Measurements from ENCODE around the gene CRTC2.
"Not testable (repeated sequence)": the region's sequence is repeated elsewhere in the genome, so short reads cannot be mapped to it uniquely, and the experiment has no call there.

Gene CRTC2, protein sequence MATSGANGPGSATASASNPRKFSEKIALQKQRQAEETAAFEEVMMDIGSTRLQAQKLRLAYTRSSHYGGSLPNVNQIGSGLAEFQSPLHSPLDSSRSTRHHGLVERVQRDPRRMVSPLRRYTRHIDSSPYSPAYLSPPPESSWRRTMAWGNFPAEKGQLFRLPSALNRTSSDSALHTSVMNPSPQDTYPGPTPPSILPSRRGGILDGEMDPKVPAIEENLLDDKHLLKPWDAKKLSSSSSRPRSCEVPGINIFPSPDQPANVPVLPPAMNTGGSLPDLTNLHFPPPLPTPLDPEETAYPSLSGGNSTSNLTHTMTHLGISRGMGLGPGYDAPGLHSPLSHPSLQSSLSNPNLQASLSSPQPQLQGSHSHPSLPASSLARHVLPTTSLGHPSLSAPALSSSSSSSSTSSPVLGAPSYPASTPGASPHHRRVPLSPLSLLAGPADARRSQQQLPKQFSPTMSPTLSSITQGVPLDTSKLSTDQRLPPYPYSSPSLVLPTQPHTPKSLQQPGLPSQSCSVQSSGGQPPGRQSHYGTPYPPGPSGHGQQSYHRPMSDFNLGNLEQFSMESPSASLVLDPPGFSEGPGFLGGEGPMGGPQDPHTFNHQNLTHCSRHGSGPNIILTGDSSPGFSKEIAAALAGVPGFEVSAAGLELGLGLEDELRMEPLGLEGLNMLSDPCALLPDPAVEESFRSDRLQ

GRCh38 chr1:153958111-153958960, at the start of gene CRTC2:
TSS of gene CRTC2 (minus strand) at chr1:153958612. CDS start at chr1:153958497, 115 bp downstream.
- DNase-seq, result peak; percentile 96 to 98

DNA sequence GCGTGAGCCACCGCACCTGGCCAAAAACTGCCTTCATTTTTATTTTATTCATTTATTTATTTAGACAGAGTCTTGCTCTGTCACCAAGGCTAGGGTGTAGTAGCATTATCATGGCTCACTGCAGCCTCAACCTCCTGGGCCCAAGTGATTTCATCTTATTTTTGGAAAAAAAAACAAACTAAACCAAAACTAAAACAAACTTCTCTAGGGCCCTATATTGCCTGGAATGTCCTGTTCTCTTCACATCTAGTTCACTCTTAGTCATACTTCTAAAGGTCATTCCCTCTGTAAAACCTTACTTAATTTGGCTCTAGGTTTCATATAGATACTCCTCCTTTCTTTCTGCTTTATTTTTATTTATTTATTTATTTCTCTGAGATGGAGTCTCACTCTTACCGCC, 47.7 kb upstream of the CRTC2 start:
- DNase-seq, result no peak

DNA sequence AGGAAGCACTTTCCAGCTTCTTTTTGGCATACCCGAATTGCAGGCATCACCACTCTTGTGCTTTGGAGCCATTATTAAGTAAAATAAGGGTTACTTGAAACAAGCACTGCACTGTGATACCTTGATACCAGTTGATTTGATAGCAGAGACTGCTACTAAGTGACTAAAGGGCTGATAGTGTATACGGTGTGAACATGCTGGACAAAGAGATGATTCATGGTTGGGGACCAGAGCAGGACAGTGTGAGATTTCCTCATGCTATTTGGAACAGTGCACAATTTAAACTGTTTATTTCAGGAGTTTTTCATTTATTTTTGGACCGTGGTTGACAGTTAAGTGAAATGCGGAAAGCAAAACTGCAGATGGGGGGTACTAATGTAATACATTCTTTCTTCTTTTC, 42.0 kb upstream of the CRTC2 start:
- DNase-seq, result no peak

GRCh38 chr1:153996882-153997281, 38.5 kb upstream of the CRTC2 start:
- DNase-seq, result not testable (repeated sequence)

- no peak for DNase-seq
Measured at GRCh38 chr1:153995640-153996039, 37.2 kb upstream of the CRTC2 start.

DNA sequence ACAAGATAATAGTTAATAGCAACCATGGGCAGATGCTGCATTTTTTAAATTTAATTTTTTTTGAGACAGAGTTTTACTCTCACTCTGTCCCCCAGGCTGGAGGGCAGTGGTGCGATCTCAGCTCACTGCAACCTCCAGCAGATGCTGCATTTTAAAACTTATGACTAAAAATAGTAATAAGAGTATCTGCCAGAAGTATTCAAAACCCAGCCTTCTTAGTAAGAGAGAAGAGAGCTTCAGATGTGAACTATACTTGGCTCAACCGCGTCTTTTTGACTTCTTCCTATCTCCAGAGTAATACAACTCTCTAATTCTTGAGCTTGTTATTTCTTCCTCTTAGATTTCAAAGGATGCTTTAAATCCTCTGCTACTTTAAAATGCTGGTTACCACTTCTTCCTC, 36.8 kb upstream of the CRTC2 start:
- DNase-seq, result no peak

- no peak for DNase-seq
Measured at GRCh38 chr1:153991806-153992205, 33.4 kb upstream of the CRTC2 start.

DNA sequence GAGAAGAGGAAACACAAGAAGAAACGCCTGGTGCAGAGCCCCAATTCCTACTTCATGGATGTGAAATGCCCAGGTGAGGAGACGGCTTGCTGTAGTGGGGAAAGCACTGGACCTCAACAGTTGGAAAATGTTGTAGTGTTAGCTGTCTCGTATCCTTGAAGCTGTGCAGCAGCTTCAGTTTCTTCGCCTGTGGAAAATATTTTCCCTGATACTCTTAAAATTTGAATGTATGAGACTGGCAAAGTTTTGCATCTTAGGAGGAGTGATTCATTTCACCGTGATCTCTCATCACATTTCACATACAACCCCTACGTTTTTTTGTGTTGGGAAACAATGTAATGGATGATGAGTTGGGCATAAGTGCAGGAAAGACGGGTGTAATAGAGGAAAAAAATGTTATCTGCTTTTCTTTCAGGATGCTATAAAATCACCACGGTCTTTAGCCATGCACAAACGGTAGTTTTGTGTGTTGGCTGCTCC, 32.8 kb upstream of the CRTC2 start:
- no peak for DNase-seq

GRCh38 chr1:153990468-153991150, 32.2 kb upstream of the CRTC2 start, which contains the start of gene RPS27:
TSS of gene RPS27 (plus strand) at chr1:153990762. CDS start at chr1:153990797, 35 bp downstream.
- peak; percentile 95 to 96 for DNase-seq

DNA sequence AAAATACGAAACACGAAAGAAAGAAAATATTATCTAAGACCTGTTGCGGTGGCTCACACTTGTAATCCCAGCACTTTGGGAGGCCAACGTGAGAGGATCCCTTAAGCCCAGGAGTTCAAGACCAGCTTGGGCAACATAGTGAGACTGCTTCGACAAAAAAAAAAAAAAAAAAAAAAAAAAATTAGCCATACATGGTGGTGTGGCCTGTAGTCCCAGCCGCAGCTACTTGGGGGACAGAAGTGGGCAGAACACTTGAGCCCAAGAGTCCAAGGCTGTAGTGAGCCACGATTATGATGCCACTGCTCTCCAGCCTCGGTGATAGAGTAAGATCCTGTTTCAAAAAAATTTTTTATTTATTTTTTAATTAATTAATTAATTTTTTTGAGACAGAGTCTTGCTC, 29.2 kb upstream of the CRTC2 start:
- DNase-seq, result no peak

DNA sequence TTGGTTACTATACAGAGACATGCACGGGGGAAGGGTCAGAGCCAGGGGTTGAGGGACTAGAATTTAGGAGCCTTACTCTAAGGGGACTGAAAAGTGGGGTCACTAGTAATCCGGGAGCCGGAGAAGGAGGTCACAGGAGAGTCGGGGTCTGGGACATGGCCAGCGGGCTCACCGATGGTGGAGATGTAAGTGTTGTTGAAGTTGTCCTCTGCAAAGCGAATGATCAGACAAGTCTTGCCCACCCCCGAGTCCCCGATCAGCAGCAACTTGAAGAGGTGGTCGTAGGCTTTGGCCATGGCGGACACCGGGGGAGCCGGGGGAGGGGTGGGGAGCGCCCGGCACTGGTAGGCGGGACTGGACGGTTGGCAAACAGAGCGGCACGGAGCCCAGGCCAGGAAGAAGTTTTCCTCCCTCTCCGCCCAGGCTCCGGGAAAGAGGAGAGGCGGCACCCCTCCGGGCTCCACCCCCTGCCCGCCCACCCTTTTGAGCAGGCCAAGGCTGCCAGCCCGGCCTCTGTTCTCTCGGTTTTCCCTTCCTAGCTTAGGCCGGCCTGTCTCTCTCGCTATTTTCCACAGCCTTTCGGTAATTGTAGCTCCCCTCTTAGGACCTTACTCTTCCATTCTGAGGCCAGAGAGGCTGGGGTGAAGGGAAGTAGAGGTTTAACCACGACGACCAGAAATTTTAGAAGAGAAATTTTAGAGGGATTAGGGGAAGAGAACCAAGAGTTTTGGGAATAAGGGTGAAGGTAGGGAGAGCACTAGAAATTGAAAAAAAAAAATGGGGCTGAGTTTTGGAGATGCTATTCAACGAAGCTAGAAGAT, 27.7 kb upstream of the CRTC2 start, which contains the start of gene RAB13:
Gene RAB13 (minus strand): TSS at position 399 of the 821 bp plus-strand sequence. CDS start 103 bp downstream, at position 296.
- DNase-seq, result no peak

- DNase-seq, result no peak
Measured at GRCh38 chr1:153985341-153985912, 27.0 kb upstream of the CRTC2 start.

DNA sequence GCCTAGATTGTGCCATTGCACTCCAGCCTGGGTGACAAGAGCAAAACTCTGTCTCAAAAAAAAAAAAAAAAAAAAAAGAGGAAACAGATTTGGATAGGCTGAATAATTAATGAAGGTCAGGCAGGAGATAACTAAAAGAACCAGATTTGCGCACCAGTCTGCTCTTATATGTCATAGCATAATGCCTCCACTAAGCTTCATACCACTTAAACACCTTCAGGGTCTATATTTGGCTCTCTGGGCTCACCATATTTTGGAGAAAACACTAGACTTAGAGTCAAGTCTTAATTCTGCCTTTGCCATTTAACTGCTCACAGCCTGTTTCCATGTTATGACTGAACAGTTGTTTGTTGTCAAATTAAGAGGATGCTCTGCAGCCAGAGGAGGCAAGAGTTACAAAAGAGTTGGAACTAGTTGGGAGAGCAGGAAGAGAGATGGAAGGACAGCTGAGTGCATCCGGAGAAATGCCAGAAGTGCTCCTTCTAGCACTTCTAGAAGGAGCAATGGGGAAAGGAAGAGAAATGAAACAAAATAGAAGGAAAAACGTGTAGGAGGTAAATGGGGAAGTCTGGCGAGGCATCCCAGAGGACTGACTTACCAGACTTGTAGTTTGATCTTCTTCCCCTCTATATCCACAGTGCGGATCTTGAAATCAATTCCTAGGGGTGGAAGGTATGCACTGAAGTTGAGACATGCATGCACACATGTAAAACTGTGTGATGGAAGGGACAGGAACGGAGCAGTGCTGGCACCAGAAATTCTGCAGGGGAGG, 25.9 kb upstream of the CRTC2 start:
- DNase-seq, result no peak

DNA sequence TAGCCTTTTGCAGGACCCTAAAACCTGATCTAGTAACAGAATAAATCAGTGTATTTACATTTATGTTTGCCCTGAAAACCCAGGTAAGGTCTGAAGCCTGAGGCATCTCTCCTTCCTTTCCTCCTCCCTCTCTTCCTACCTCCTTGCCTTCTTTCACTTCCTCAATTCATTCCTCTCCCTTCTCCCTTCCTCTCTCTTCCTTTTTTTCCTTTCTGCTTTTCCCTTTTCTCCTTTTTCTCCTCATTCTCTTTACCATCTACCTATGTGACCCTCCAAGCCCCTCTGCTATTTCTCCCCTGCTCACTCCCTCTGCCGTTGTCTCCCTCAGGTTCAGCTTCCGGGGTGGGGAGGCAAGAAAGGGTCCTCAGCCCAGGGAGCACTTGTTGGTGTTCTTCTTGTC, 23.3 kb upstream of the CRTC2 start:
- DNase-seq, result not testable (repeated sequence)

DNA sequence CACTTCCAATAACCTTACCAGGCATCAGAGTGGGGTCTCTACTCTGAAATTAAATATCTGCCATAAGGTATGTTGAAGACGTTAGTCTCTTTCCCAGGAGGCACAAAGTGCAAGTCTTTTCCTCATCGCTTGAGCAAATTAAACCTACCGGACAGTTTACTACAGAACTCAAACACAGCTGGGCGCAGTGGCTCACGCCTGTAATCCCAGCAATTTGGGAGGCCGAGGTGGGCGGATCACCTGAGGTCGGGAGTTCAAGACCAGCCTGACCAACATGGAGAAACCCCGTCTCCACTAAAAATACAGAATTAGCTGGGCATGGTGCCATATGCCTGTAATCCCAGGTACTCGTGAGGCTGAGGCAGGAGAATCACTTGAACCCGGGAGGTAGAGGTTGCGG, 20.7 kb upstream of the CRTC2 start:
- DNase-seq, result not testable (repeated sequence)

DNA sequence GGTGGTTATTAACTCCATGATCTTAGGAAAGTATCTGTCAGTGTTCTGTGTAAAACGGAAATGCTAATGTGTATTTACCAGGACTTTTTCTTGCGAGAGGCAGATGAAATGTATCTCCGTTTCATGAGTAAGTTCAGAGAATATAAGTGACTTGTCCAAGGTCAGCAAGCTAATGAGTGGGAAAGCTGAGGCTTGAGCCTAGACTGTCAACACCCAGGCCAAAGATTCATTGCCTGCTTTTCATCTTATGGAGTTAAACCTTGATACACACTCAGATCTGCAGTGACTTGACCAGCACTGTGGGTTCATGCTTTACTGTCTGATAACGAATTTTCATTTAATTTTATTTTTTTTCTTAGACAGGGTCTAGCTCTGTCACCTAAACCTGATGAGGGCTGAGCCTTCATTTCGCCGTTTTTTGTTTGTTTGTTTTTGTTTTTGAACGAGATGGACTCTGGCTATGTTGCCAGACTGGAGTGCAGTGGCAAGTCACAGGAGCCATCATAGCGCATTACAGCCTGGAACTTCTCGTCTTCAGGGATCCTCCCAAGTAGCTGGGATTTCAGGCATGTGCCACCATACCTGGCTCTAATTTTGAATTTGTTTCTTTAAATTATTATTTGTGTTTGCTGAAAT, 20.0 kb upstream of the CRTC2 start:
- no peak for DNase-seq

GRCh38 chr1:153977250-153978240, 19.1 kb upstream of the CRTC2 start, which contains the start of gene JTB:
TSS of gene JTB (minus strand) at chr1:153977674. CDS start at chr1:153977252, 422 bp downstream.
- peak; percentile 73 to 74 for DNase-seq

DNA sequence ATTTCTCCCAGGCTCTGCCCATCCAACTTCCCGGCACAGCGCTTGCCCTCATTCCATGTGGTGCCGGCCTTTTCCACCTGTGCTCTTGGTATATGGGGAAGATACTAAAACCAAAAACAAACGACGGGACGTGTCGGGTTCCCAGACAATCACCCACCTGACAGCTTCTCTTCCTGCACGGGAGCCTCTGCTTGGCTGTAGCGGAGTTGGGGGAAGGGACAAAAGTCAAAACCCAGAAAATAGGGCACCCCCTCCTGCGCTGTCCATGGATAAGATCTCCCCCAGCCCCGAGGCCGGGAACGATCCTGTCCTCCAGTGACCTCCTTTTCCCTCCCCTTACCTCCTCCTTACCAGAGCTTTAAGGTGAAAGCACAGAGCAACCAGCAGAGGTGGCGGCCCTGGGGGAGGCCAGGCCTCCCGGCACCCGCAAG, 18.4 kb upstream of the CRTC2 start:
- no peak for DNase-seq
